Measurements from ENCODE around the gene WDFY2.

DNA sequence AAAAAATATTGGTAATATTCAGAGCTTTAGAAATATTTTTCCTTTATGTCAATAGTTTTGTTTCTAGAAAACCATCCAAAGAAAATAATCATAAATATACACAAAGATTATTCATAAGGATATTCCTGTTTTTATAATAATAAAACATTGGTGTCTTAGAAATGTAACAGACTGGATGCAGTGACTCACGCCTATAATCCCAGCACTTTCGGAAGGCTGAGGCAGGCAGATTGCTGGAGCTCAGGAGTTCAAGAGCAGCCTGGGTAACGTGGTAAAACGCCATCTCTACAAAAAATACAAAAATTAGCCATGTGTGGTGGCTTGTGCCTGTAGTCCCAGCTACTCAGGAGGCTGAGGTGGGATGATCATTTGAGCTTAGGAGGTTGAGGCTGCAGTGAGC, 112.9 kb downstream of the WDFY2 start:
- TF ChIP-seq, protein P1, sequence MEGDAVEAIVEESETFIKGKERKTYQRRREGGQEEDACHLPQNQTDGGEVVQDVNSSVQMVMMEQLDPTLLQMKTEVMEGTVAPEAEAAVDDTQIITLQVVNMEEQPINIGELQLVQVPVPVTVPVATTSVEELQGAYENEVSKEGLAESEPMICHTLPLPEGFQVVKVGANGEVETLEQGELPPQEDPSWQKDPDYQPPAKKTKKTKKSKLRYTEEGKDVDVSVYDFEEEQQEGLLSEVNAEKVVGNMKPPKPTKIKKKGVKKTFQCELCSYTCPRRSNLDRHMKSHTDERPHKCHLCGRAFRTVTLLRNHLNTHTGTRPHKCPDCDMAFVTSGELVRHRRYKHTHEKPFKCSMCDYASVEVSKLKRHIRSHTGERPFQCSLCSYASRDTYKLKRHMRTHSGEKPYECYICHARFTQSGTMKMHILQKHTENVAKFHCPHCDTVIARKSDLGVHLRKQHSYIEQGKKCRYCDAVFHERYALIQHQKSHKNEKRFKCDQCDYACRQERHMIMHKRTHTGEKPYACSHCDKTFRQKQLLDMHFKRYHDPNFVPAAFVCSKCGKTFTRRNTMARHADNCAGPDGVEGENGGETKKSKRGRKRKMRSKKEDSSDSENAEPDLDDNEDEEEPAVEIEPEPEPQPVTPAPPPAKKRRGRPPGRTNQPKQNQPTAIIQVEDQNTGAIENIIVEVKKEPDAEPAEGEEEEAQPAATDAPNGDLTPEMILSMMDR (IDR thresholded peaks at IDR 0.05; ENCODE audit: insufficient read depth, low read depth, low read length) = no peak
- TF ChIP-seq EZH2 (IDR thresholded peaks at IDR 0.05; ENCODE audit: insufficient read depth, low read length) = no peak
